ENCODE measurements around the gene NKX2-2. TPM values are rescaled to one million over a fixed set of nuclear protein-coding genes. Genes with fewer than 3 reads are reported as not detected.

Gene NKX2-2
- polyA plus RNA-seq = not detected

- Mint-ChIP-seq H3K36me3 (no peaks in the 10 kb centered on the region), H3K27ac (no peak within 1 kb of the TSS), H3K4me3 (peak within 1 kb of the TSS in 4 of 5 donors; percentile 14 to 49 (median 44)), H3K27me3 (ENCODE audit: low read depth in 3 of 3) (peaks cover 14 to 29% (median 28%) of the 10 kb centered on the region in 3 donors), H3K4me1 (peaks cover 14 to 19% of the 10 kb centered on the region in 2 donors), H3K9me3 (peaks cover 0 to 1% (median 0%) of the 10 kb centered on the region in 6 donors)
- no peak for DNase-seq
Measured at GRCh38 chr20:21513881-21514540, at the start of gene NKX2-2. Gene NKX2-2, minus strand, starts transcription at chr20:21514064. Its CDS starts 395 bp downstream, at chr20:21513669.

DNA sequence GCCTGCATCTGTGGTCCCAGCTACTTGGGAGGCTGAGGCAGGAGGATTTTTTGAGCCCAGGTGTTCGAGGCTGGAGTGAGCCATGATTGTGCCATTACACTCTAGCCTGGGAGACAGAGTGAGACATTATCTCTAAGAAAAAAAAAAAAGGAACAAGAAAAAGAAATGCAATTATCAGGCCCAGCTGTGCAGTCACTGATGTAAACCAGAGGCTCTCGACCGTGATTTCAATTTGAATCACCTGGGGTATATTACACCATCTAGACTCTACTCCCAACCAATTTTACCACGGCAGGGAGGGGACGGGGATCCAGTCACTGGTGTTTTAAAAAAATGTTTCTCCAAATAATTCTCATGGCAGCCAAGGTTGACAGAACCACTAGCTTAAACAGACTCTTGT lies 48.8 kb upstream of the NKX2-2 start:
- Mint-ChIP-seq H3K4me3 (no peak overlapping the region), H3K27ac (no peak overlapping the region), H3K36me3 (no peaks in the 10 kb centered on the region), H3K27me3 (ENCODE audit: low read depth in 3 of 3) (peaks cover 4 to 9% (median 5%) of the 10 kb centered on the region in 3 donors), H3K9me3 (no peaks in the 10 kb centered on the region), H3K4me1 (no peaks in the 10 kb centered on the region)
- DNase-seq = no peak

DNA sequence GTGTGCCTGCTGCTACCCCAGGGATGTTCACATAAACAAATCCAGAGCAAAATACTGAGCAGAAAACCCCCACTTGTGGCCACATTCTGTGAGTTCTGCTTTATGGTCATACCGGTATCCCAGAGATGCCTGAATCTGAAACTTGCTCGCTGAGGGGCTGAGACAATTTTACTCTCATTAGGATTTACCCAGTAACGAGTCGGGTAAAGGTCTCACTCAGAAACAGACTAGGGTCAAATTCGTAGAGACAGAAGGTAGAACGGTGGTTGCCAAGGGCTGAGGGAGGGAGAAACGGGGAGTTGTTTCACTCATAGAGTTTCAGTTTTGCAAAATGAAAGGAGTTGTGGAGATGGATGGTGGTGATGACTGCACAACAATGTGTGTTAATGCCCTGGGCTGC lies 45.4 kb upstream of the NKX2-2 start:
- no peaks in the 10 kb centered on the region for H3K36me3 Mint-ChIP-seq
- H3K27ac Mint-ChIP-seq = no peak overlapping the region
- peaks cover 3 to 8% (median 4%) of the 10 kb centered on the region in 3 donors for H3K27me3 Mint-ChIP-seq (ENCODE audit: low read depth in 3 of 3)
- H3K9me3 Mint-ChIP-seq = no peaks in the 10 kb centered on the region
- no peak overlapping the region for H3K4me3 Mint-ChIP-seq
- no peaks in the 10 kb centered on the region for H3K4me1 Mint-ChIP-seq
- no peak for DNase-seq

- Mint-ChIP-seq H3K9me3 (no peaks in the 10 kb centered on the region), H3K4me3 (no peak overlapping the region), H3K36me3 (no peaks in the 10 kb centered on the region), H3K27me3 (ENCODE audit: low read depth in 3 of 3) (peaks cover 0 to 4% (median 3%) of the 10 kb centered on the region in 3 donors), H3K27ac (no peak overlapping the region), H3K4me1 (no peaks in the 10 kb centered on the region)
- DNase-seq = no peak
Measured at GRCh38 chr20:21557241-21558020, 43.6 kb upstream of the NKX2-2 start.

DNA sequence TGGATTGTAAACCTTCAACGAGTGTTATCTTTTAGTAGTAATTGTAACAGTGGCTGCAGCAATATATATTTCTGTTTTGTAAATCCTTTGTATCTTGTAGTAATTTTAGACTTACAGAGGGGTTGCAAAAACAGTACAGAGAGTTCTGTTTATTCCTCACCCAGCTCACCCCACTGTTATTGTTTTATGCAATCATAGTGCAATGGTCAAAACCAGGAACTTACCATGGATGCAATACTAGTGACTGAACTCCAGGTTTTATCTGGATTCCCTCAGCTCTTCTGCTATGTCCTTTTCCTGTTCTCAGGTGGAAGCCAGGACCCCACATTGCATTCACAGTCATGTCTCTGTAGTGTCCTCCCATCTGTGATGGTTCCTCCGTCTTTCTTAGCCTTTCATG lies 42.5 kb upstream of the NKX2-2 start:
- Mint-ChIP-seq H3K4me1 (no peaks in the 10 kb centered on the region), H3K27ac (no peak overlapping the region), H3K36me3 (no peaks in the 10 kb centered on the region), H3K4me3 (no peak overlapping the region), H3K9me3 (no peaks in the 10 kb centered on the region), H3K27me3 (ENCODE audit: low read depth in 3 of 3) (peaks cover 2 to 4% (median 3%) of the 10 kb centered on the region in 3 donors)
- no peak for DNase-seq

- peaks cover 2 to 4% (median 3%) of the 10 kb centered on the region in 3 donors for H3K27me3 Mint-ChIP-seq (ENCODE audit: low read depth in 3 of 3)
Measured at GRCh38 chr20:21555470-21556120, 41.7 kb upstream of the NKX2-2 start.

DNA sequence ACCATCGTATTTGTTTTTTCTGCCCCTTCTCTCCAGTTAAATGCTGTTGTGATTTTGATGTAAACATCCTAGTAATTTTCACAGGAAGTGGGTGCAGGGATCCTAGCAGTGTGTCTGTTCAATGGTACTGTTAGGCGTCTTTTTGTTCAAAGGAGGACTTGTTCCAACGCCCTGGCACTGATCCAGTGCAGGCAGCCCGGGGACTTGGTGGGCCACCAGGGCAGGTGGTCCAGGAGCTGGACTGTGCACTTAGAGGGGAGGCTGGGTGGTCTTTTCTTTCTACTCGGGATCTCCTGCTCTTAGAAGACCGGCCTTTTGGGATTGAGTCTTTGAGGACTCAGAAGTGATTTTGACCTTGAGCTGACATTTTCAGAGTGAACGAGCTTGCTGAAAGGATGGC lies 41.1 kb upstream of the NKX2-2 start:
- Mint-ChIP-seq H3K4me1 (no peaks in the 10 kb centered on the region), H3K4me3 (no peak overlapping the region), H3K27ac (no peak overlapping the region), H3K9me3 (no peaks in the 10 kb centered on the region), H3K27me3 (ENCODE audit: low read depth in 3 of 3) (peaks cover under 1 to 4% (median 3%) of the 10 kb centered on the region in 3 donors), H3K36me3 (no peaks in the 10 kb centered on the region)
- DNase-seq = no peak

More at GRCh38 chr20:21555470-21556120, 41.7 kb upstream of the NKX2-2 start:
- H3K27ac Mint-ChIP-seq = no peak overlapping the region
- H3K4me1 Mint-ChIP-seq = no peaks in the 10 kb centered on the region
- H3K36me3 Mint-ChIP-seq = no peaks in the 10 kb centered on the region
- no peak overlapping the region for H3K4me3 Mint-ChIP-seq
- no peaks in the 10 kb centered on the region for H3K9me3 Mint-ChIP-seq
- no peak for DNase-seq

GRCh38 chr20:21554376-21554890 lies 40.6 kb upstream of the NKX2-2 start:
- Mint-ChIP-seq H3K27me3 (ENCODE audit: low read depth in 3 of 3) (peaks cover 0 to 6% (median 4%) of the 10 kb centered on the region in 3 donors), H3K9me3 (no peaks in the 10 kb centered on the region), H3K36me3 (no peaks in the 10 kb centered on the region), H3K4me3 (no peak overlapping the region), H3K4me1 (no peaks in the 10 kb centered on the region), H3K27ac (no peak overlapping the region)
- DNase-seq = no peak

DNA sequence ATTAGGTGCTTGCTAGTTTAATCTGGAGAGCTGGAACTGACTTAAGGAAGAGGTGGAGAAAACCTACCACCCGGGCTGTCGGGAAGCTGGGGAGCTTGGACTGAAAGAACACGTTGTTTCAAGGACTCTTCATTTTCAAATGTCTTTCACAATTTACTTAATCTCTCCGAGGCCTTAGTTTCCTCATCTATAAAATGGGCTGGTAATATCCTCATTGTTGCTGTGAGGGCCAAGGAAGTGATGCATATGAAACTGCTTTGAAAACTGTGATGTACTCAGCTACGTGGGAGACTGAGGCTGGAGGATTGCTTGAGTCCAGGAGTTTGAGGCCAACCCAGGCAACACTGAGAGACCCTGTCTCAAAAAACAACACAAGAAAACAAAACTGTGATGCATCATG lies 36.7 kb upstream of the NKX2-2 start:
- no peak overlapping the region for H3K27ac Mint-ChIP-seq
- H3K27me3 Mint-ChIP-seq (ENCODE audit: low read depth in 3 of 3) = peaks cover 0 to 9% (median 2%) of the 10 kb centered on the region in 3 donors
- no peaks in the 10 kb centered on the region for H3K4me1 Mint-ChIP-seq
- no peak overlapping the region for H3K4me3 Mint-ChIP-seq
- no peaks in the 10 kb centered on the region for H3K9me3 Mint-ChIP-seq
- DNase-seq = no peak
- no peaks in the 10 kb centered on the region for H3K36me3 Mint-ChIP-seq

DNA sequence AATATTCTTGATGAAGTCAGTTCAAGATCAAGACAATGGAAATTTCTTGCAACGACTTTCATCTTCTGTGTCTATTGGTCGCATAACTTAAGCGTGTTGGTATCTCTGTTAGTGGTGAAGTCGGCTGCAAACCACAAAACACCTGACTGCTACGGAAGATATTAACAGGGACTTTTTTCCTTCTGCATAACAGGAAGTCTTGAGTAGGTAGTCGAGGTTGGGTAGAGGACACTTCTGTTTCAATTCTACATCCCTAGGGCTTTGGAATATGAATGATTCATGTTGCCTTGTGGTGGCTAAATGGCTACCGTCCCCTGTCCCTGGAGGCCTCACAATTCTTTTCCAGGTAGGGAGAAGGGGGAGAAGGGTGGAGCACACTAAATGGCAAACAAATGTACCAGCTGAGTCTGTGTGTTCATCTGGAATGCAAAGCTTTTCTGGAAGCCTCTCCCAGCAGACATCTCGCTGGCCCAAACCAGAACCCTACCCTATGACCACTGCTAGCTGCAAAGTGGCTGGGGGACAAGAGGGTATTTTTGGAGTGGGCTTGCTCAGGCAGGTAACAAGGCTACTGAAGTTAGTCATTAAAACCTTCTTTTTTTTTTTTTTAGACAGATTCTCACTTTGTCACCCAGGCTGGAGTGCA lies 34.6 kb upstream of the NKX2-2 start:
- Mint-ChIP-seq H3K4me3 (no peak overlapping the region), H3K9me3 (no peaks in the 10 kb centered on the region), H3K36me3 (no peaks in the 10 kb centered on the region), H3K27me3 (ENCODE audit: low read depth in 3 of 3) (peaks cover 0 to 9% (median 0%) of the 10 kb centered on the region in 3 donors), H3K27ac (no peak overlapping the region), H3K4me1 (no peaks in the 10 kb centered on the region)
- DNase-seq = no peak

- DNase-seq = no peak
- Mint-ChIP-seq H3K36me3 (no peaks in the 10 kb centered on the region), H3K27ac (no peak overlapping the region), H3K4me1 (no peaks in the 10 kb centered on the region), H3K27me3 (ENCODE audit: low read depth in 3 of 3) (peaks cover 0 to 6% (median under 1%) of the 10 kb centered on the region in 3 donors), H3K4me3 (no peak overlapping the region), H3K9me3 (no peaks in the 10 kb centered on the region)
Measured at GRCh38 chr20:21546355-21546754, 32.5 kb upstream of the NKX2-2 start.

- Mint-ChIP-seq H3K27me3 (ENCODE audit: low read depth in 3 of 3) (peaks cover 0 to 5% (median 0%) of the 10 kb centered on the region in 3 donors), H3K9me3 (peaks cover 0 to 4% (median 0%) of the 10 kb centered on the region in 6 donors), H3K4me1 (no peaks in the 10 kb centered on the region), H3K36me3 (no peaks in the 10 kb centered on the region), H3K27ac (no peak overlapping the region), H3K4me3 (no peak overlapping the region)
- DNase-seq = no peak
Measured at GRCh38 chr20:21539512-21539911, 25.6 kb upstream of the NKX2-2 start.

DNA sequence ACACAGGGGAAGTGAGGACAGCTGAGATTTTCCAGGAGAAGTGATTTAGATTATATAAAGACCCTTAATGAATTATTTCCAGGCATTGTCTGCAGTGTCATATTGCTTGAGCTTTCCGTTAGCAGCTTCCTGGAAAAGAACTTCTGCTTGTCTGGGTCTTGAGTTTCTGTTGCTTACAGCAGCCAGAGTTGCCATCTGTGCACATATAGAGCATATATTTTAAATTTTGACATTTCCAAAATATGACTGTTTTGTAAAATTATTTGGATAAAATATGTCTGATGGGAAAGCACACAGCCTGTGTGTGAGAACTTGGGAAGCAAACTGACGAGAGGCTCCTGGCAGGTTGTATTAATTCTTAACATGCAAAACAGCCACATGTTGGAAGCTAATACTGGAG lies 21.0 kb upstream of the NKX2-2 start:
- no peak overlapping the region for H3K27ac Mint-ChIP-seq
- no peak overlapping the region for H3K4me3 Mint-ChIP-seq
- H3K4me1 Mint-ChIP-seq = no peaks in the 10 kb centered on the region
- peaks cover 2 to 7% (median 4%) of the 10 kb centered on the region in 3 donors for H3K27me3 Mint-ChIP-seq (ENCODE audit: low read depth in 3 of 3)
- H3K36me3 Mint-ChIP-seq = no peaks in the 10 kb centered on the region
- peaks cover 0 to 4% (median 0%) of the 10 kb centered on the region in 6 donors for H3K9me3 Mint-ChIP-seq
- no peak for DNase-seq

Data from immature natural killer cell (primary cell).